ENCODE results near the gene CACNB2.
"Not testable (repeated sequence)": the region's sequence is repeated elsewhere in the genome, so short reads cannot be mapped to it uniquely, and the experiment has no call there.

CACNB2 gene

DNA sequence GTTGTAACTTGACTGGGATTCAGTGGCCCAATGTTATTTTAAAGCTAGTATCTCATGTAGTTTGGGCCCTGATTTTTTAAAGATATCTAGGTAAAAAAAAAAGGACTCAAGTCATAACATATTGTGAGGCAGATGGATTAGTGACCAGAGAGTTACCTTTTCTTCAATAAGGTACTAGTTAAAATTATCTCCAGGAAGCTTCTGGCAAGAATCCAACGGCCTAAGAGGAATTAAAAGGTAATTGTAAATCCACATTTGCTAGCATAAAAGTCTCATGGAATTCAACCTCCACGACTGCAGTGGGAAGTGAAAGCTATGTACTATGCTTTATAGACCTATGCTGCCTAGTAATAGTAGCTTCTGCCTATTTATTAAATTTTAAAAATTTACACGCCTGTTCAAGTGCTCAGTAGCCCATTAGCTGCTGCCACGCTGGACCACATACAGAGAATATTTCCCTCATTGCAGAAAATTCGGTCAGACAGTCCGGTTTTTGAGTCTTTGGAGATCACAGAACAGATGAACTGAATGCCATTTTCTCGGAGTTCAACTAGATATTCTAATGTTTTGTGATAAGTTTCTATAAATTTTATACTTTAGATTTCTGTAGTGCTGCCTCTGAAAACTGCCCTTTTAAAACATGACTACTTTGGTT lies 392.8 kb downstream of the CACNB2 start:
- DNase-seq, result peak; percentile 77

DNA sequence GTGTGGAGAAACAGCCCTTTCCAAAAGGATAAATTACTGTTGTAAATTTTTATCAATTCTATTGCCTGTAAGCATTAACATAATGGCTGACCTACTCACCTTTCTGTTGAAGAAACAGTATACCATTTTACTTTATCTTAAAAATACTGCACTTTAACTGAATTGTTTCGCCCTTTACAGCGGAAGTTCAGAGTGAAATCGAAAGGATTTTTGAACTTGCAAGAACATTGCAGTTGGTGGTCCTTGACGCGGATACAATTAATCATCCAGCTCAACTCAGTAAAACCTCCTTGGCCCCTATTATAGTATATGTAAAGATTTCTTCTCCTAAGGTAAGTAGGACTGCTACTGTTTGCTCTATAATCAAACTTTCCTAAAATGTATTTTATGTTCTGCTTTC lies 393.7 kb downstream of the CACNB2 start:
- no peak for DNase-seq

GRCh38 chr10:18539335-18539734 lies 399.1 kb downstream of the CACNB2 start:
- no peak for DNase-seq

DNA sequence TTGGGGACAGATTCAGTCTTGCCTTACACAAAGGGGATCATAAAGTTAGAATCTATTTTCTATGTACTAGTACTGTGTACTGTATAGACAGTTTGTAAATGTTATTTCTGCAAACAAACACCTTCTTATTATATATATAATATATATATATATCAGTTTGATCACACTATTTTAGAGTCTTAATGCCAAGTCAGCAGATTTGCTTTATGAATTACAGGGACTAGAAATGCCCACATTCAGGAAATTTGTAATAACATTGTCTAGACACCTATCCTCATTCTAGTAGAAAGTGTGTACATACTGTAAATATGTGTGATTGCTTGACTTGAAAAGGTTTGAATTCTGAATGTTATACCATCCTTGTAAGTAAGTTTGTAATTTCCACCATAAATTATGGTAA lies 400.0 kb downstream of the CACNB2 start:
- DNase-seq, result no peak

- DNase-seq, result no peak
Measured at GRCh38 chr10:18542832-18543231, 402.6 kb downstream of the CACNB2 start.

- no peak for DNase-seq
Measured at GRCh38 chr10:18545621-18546305, 405.5 kb downstream of the CACNB2 start.

DNA sequence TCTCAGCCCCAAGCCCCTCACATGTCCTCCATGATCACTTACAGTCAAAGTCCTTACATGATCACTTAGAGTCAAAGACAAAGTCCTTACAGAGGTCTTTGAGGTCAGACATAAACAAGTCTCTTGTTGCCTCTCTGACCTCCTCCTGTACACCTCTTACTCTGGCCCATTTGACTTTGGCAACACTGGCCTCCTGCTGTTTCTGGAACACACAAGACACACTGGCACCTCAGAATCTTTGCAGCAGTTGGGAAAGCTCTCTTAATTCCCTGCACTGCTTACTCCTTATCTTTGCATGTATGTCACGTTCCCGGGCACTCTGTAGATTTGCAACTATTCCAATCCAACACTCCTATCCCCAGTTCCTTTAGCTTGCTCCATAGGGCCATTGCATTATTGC lies 408.9 kb downstream of the CACNB2 start:
- no peak for DNase-seq

GRCh38 chr10:18551473-18551872 lies 411.2 kb downstream of the CACNB2 start:
- no peak for DNase-seq

- no peak for DNase-seq
Measured at GRCh38 chr10:18554479-18554878, 414.3 kb downstream of the CACNB2 start.

- no peak for DNase-seq
Measured at GRCh38 chr10:18556522-18557147, 416.4 kb downstream of the CACNB2 start.

GRCh38 chr10:18557960-18558359 lies 417.7 kb downstream of the CACNB2 start:
- DNase-seq, result no peak

- DNase-seq, result no peak
Measured at GRCh38 chr10:18561861-18562551, 421.8 kb downstream of the CACNB2 start.

- no peak for DNase-seq
Measured at GRCh38 chr10:18563003-18563726, 422.9 kb downstream of the CACNB2 start.

GRCh38 chr10:18565006-18565405 lies 424.8 kb downstream of the CACNB2 start:
- no peak for DNase-seq

GRCh38 chr10:18566177-18566576 lies 426.0 kb downstream of the CACNB2 start:
- no peak for DNase-seq

DNA sequence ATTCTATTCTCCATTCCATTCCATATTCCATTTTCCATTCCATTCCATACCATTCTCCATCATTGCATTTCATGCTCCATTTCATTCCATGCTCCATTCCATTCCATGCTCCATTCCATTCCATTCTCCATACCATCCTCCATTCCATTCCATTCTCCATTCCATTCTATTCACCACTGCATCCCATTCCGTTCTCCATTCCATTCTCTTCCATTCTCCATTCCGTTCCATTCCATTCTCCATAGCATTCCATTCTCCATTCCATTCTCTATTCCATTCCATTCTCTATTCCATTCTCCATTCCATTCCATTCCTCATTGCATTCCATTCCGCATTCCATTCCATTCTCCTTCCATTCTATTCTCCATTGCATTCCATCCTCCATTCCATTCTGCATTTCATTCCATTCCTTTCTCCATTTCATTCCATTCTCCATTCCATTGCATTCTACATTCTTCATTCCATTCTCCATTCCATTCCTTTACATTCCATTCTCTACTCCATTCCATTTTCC lies 427.2 kb downstream of the CACNB2 start:
- DNase-seq, result no peak

DNA sequence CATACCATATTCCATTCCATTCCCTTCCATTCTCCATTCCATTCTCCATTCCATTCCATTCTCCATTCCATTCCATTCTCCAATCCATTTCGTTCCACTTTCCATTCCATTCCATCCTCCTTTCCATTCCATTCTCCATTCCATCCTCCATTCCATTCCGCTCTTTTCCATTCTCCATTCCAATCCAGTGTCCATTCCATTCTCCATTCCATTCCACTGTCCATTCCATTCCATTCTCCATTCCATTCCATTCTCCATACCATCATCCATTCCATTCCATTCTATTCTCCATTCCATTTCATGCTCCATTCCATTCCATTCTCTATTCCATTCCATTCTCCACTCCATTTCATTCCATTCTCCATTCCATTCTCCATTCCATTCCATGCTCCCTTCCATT lies 430.2 kb downstream of the CACNB2 start:
- DNase-seq, result not testable (repeated sequence)

DNA sequence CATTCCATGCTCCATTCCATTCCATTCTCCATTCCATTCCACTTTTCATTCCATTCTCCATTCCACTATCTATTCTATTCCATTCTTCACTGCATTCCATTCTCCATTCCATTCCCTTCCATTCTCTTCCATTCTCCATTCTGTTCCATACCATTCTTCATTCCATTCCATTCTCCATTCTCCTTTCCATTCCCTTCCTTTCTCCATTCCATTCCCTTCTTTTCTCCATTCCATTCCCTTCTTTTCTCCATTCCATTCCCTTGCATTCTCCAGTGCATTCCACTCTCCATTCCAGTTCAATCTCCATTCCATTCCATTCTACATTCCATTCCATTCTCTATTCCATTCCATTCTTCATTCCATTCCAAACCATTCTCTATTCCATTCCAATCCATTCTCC lies 430.9 kb downstream of the CACNB2 start:
- no peak for DNase-seq

DNA sequence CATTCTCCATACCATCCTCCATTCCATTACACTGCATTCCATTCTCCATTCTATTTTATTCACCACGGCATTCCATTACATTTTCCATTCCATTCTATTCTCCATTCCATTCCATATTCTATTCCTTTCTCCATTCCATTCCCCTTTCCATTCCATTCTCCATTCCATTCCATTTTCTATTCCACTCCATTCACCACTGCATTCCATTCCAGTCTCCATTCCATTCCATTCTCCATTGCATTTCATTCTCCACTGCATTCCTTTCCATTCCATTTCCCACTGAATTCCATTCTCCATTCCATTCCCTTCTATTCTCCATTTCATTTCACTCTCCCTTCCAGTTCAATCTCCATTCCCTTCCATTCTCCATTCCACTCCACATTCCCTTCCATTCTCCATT lies 431.6 kb downstream of the CACNB2 start:
- DNase-seq, result no peak

DNA sequence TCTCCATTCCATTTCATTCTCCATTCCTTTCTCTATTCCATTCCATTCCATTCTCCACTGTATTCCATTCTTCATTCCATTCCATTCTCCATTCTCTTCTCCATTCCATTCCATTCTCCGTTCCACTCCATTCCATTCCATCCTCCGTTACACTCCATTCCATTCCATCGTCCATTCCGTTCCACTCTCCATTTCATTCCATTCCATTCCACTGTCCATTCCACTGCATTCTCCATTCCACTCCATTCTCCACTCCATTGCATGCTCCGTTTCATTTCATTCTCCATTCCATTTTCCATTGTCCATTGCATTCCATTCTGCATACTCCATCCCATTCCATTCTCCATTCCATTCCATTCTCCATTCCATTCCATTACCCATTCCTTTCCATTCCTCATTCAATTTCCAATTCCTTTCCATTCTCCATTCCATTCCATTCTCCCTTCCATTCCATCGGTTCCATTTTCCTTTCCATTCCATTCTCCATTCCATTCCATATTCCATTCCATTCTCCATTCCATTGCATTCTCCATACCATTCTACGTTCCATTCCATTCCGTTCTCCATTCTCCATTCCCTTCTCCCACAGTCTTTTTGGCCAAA lies 432.8 kb downstream of the CACNB2 start:
- DNase-seq, result no peak

GRCh38 chr10:18576586-18576985 lies 436.4 kb downstream of the CACNB2 start:
- no peak for DNase-seq

Data from NCI-H82 (cell line).